GM12878 (cell line): ENCODE data around the gene EGFL8. TPM values are rescaled to one million over a fixed set of nuclear protein-coding genes. Genes with fewer than 3 reads are reported as not detected.

ENCODE experiments used
- ATAC-seq: fragments of 200-7000 bp; cut with Tn5 transposase; 3 replicates; pipeline ENCODE4 v1.9.1; 2020; ENCODE audit warnings: mild to moderate bottlenecking, moderate library complexity
- BruUV-seq: library from RNA; stranded (reverse); fragments of 400-500 nt; replicated peaks from 2 replicates; lab custom pipeline; 2021; lab: Mats Ljungman, UMichigan
- CTCF ChIA-PET: fragments of 300-600 bp; sonication (Branson Sonifier 250); formaldehyde crosslinking; extraction: SDS; loops from one replicate; lab custom pipeline; 2021; ENCODE audit warnings: inconsistent platforms; lab: Yijun Ruan, JAX
- POLR2A ChIA-PET: fragments of 350-600 bp; formaldehyde crosslinking; extraction: SDS; loops from one replicate; lab custom pipeline; 2021; ENCODE audit warnings: inconsistent platforms; lab: Charles Lee
- RAD21 ChIA-PET: fragments of 300-600 bp; sonication (Branson Sonifier 250); formaldehyde crosslinking; loops from one replicate; lab custom pipeline; 2023; ENCODE audit warnings: antibody characterized with exemption; ENCODE audit not compliant: unreplicated experiment; lab: Charles Lee
- SMC1A ChIA-PET: fragments of 300-600 bp; sonication (Branson Sonifier 250); formaldehyde crosslinking; loops from one replicate; lab custom pipeline; 2023; ENCODE audit not compliant: unreplicated experiment, uncharacterized antibody; lab: Charles Lee
- DNase-seq: peaks from one replicate; pipeline ENCODE4 v3.0.0-alpha.2; 2011; ENCODE audit warnings: low read depth, low spot score
- FAIRE-seq: peaks from 3 replicates; lab custom pipeline; 2011; peaks lifted over from hg19 to GRCh38; lab: Jason Lieb, UNC
- H2AFZ ChIP-seq: 2 replicates; pipeline ENCODE4 v1.6.0; 2011; ENCODE audit warnings: low read depth, low read length, control low read depth; ENCODE audit not compliant: control insufficient read depth
- H3K27ac ChIP-seq: 2 replicates; pipeline ENCODE4 v1.5.1; 2011; ENCODE audit warnings: control low read depth; ENCODE audit not compliant: control insufficient read depth, insufficient read depth
- H3K27me3 ChIP-seq, 2 experiments: replicated peaks in 1 of 2; 2 replicates each; pipeline versions ENCODE4 v1.6.0 to v1.6.1; 2011; ENCODE audit warnings: low read length in 1 of 2; ENCODE audit not compliant: control insufficient read depth in 2 of 2, insufficient read depth in 2 of 2
- H3K36me3 ChIP-seq, 2 experiments: 2 replicates each; pipeline ENCODE4 v1.5.1; 2011; ENCODE audit warnings: low read length in 1 of 2; ENCODE audit not compliant: control insufficient read depth in 2 of 2, insufficient read depth in 2 of 2
- H3K4me1 ChIP-seq: 2 replicates; pipeline ENCODE4 v1.6.1; 2011; ENCODE audit warnings: mild to moderate bottlenecking, low read length, moderate library complexity, mixed read lengths; ENCODE audit not compliant: control insufficient read depth, insufficient read depth
- H3K4me2 ChIP-seq: 2 replicates; pipeline ENCODE4 v1.6.0; 2011; ENCODE audit warnings: control low read depth; ENCODE audit not compliant: control insufficient read depth, insufficient read depth
- H3K4me3 ChIP-seq: fragments of 200-600 bp; sonication (generic); 2 replicates; pipeline ENCODE4 v1.5.1; 2016
- H3K79me2 ChIP-seq: 2 replicates; pipeline ENCODE4 v1.6.0; 2011; ENCODE audit warnings: low read length; ENCODE audit not compliant: control insufficient read depth, insufficient read depth
- H3K9ac ChIP-seq: 2 replicates; pipeline ENCODE4 v1.8.0; 2011; ENCODE audit warnings: low read length, control low read depth, mixed read lengths; ENCODE audit not compliant: control insufficient read depth, insufficient read depth
- H3K9me3 ChIP-seq: replicated peaks from 3 replicates; pipeline ENCODE4 v1.5.1; 2011; ENCODE audit warnings: mild to moderate bottlenecking, low read length; ENCODE audit not compliant: control insufficient read depth, insufficient read depth
- H4K20me1 ChIP-seq: 2 replicates; pipeline ENCODE4 v1.6.0; 2011; ENCODE audit not compliant: control insufficient read depth, insufficient read depth
- CHD2 ChIP-seq: IDR thresholded peaks from 2 replicates; pipeline ENCODE4 v1.6.1; 2011; ENCODE audit warnings: low read depth, low read length, improper control_type of control experiment, borderline replicate concordance
- ETV6 ChIP-seq, 2 experiments: fragments of 450-650 bp in 1 of 2; IDR thresholded peaks in 1 of 2; conservative IDR thresholded peaks in 1 of 2; 2 replicates each; pipeline ENCODE4 v1.6.1; 2014; ENCODE audit warnings: antibody characterized with exemption in 1 of 2, borderline replicate concordance in 1 of 2, low read depth in 1 of 2, mild to moderate bottlenecking in 1 of 2, moderate library complexity in 1 of 2
- KLF5 ChIP-seq: fragments of 450-650 bp; IDR thresholded peaks from 2 replicates; pipeline ENCODE4 v1.6.1; 2014; ENCODE audit warnings: mild to moderate bottlenecking; ENCODE audit not compliant: partially characterized antibody
- NBN ChIP-seq: fragments of 450-650 bp; IDR thresholded peaks from 2 replicates; pipeline ENCODE4 v1.6.1; 2016
- PAX8 ChIP-seq: fragments of 450-650 bp; IDR thresholded peaks from 2 replicates; pipeline ENCODE4 v1.6.1; 2017; ENCODE audit warnings: mild to moderate bottlenecking, moderate library complexity
- RAD21 ChIP-seq: IDR thresholded peaks from 2 replicates; pipeline ENCODE4 v1.6.1; 2011; ENCODE audit warnings: mild to moderate bottlenecking, low read depth, low read length, moderate library complexity; ENCODE audit not compliant: insufficient read depth
- SIX5 ChIP-seq: IDR thresholded peaks from 2 replicates; pipeline ENCODE4 v1.6.1; 2011; ENCODE audit warnings: mild to moderate bottlenecking, low read depth, low read length, moderate library complexity; ENCODE audit not compliant: severe bottlenecking
- TBL1XR1 ChIP-seq: IDR thresholded peaks from 2 replicates; pipeline ENCODE4 v1.6.1; 2012; ENCODE audit warnings: low read depth, low read length, improper control_type of control experiment
- USF2 ChIP-seq: IDR thresholded peaks from 2 replicates; pipeline ENCODE4 v1.6.1; 2011; ENCODE audit warnings: low read depth, low read length, improper control_type of control experiment, borderline replicate concordance
- WGBS: methylation state at CpG from one replicate; pipeline ENCODE4 v1.1.6; 2016; ENCODE audit warnings: low lambda C conversion rate; ENCODE audit not compliant: insufficient replicate concordance, insufficient coverage; ENCODE audit errors: missing lambda C conversion rate; 5-methylcytosine and 5-hydroxymethylcytosine counted together
- in situ Hi-C: fragments of 300-500 bp; cut with MboI; formaldehyde crosslinking; loops from 9 replicates; pipeline ENCODE4 v1.14.3; 2018; ENCODE audit warnings: mixed read lengths
- intact Hi-C: fragments of 100-400 bp; cut with micrococcal nuclease; formaldehyde crosslinking; loops from one replicate; pipeline ENCODE4 v1.14.2; 2022; ENCODE audit not compliant: unreplicated experiment
- polyA plus RNA-seq, 11 experiments: library from polyadenylated mRNA; depleted of rRNA in 4 of 11; unstranded in 6 of 11; stranded (reverse) in 5 of 11; fragments of >200 nt; fragmentation: Nextera tagmentation in 4 of 11; fragmentation: Illumina TruSeq in 1 of 11; extraction: Ambion mirVana in 4 of 11; extraction: Trizol in 1 of 11; gene quantifications; 1 replicate in 1 of 11; 2 replicates in 10 of 11; pipeline versions ENCODE4 v1.2.1 to v1.2.3, GENCODE V29; 2011 to 2016; ENCODE audit warnings: inconsistent platforms in 2 of 11, missing spikeins in 2 of 11, low read depth in 1 of 11
- total RNA-seq, 4 experiments: library from RNA; depleted of rRNA in 3 of 4; stranded (reverse); fragments of >200 nt in 3 of 4; fragmentation: Illumina TruSeq in 1 of 4; extraction: Trizol in 1 of 4; gene quantifications; 2 replicates each; pipeline versions ENCODE4 v1.2.1 to v1.2.3, GENCODE V29; 2013 to 2021
- TF ChIP-seq, protein P1 (sequence below): fragments of 450-650 bp; IDR thresholded peaks from 2 replicates; pipeline ENCODE4 v1.6.1; 2017; ENCODE audit warnings: mild to moderate bottlenecking, low read depth, inconsistent platforms; ENCODE audit not compliant: poor library complexity, severe bottlenecking
- TF ChIP-seq, protein P2 (sequence below): IDR thresholded peaks from 2 replicates; pipeline ENCODE4 v1.6.1; 2011; ENCODE audit warnings: mild to moderate bottlenecking, low read depth, low read length, moderate library complexity; ENCODE audit not compliant: insufficient replicate concordance

EGFL8 gene
- total and polyA plus RNA-seq, 10 of the 15 experiments (the other 5 are each of a cell fraction or from before 2014, with no cell fraction given) = 0.07 to 3.5 (median 1.4) TPM

DNA sequence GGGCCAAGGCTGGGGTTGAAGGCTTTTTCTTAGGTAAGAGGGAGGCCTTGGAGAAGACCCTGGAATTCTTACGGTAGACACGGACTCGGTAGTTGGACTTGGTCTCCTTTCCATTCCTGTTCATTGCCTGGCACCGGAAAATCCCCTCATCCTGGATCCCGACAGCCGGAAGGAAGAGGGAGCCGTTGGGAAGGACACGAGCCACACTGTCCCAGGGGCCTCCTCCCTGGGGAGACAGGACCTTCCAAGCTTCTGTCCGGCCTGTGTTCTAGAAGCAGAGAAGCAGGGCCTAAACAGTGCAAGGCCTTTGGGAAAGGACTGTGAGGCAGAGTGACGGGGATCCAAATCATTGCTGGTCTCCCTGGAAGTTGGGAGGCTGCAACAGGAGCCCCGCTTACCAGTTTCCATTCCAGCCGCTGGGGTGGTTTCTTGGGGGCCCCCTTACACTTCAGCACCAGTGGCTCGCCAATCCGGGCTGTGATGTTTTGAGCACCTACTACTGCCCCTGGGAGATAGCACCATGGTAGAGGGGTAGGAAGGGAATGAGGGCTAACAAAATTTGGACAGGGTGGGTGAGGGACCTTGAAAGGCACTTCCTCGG lies 19.2 kb downstream of the EGFL8 start:
- in situ Hi-C loops = no loop called here

More for the DNA sequence above, 19.2 kb downstream of the EGFL8 start:
- Histone ChIP-seq H3K27me3 (no peaks in the 10 kb centered on the region), H3K36me3 (peaks cover 4 to 9% of the 10 kb centered on the region in 2 experiments; a peak in 3 of 4 replicates), H4K20me1 (no peaks in the 10 kb centered on the region), H3K9me3 (no peaks in the 10 kb centered on the region), H3K4me2 (no peak overlapping the region), H3K4me3 (no peak overlapping the region), H3K27ac (no peak overlapping the region), H3K79me2 (peaks cover 22% of the 10 kb centered on the region), H3K9ac (no peak overlapping the region), H2AFZ (no peak overlapping the region), H3K4me1 (peaks cover 21% of the 10 kb centered on the region)
- ChIA-PET RAD21 (interaction anchor here (1.2 kb wide), 1 partner anchor 12 kb away, joined by 3 read pairs; no protein-coding TSS in a partner anchor), POLR2A (no interaction called here), CTCF (no interaction called here), SMC1A (no interaction called here)
- no peak for ATAC-seq
- WGBS = 88% methylated on average over 15 of the region's 15 CpGs
- BruUV-seq = no TSS peak
- TF ChIP-seq NBN (no peak), RAD21 (no peak), SIX5 (no peak), USF2 (no peak), PAX8 (no peak), TBL1XR1 (no peak), ETV6 (conservative IDR thresholded peaks at IDR 0.05 in 1 of 2, IDR thresholded peaks at IDR 0.05 in 1 of 2; ENCODE audit: borderline replicate concordance in 1 of 2, low read depth in 1 of 2) (no peak), KLF5 (no peak), CHD2 (no peak)
- TF ChIP-seq, protein P1, sequence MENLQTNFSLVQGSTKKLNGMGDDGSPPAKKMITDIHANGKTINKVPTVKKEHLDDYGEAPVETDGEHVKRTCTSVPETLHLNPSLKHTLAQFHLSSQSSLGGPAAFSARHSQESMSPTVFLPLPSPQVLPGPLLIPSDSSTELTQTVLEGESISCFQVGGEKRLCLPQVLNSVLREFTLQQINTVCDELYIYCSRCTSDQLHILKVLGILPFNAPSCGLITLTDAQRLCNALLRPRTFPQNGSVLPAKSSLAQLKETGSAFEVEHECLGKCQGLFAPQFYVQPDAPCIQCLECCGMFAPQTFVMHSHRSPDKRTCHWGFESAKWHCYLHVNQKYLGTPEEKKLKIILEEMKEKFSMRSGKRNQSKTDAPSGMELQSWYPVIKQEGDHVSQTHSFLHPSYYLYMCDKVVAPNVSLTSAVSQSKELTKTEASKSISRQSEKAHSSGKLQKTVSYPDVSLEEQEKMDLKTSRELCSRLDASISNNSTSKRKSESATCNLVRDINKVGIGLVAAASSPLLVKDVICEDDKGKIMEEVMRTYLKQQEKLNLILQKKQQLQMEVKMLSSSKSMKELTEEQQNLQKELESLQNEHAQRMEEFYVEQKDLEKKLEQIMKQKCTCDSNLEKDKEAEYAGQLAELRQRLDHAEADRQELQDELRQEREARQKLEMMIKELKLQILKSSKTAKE = no peak
- TF ChIP-seq, protein P2, sequence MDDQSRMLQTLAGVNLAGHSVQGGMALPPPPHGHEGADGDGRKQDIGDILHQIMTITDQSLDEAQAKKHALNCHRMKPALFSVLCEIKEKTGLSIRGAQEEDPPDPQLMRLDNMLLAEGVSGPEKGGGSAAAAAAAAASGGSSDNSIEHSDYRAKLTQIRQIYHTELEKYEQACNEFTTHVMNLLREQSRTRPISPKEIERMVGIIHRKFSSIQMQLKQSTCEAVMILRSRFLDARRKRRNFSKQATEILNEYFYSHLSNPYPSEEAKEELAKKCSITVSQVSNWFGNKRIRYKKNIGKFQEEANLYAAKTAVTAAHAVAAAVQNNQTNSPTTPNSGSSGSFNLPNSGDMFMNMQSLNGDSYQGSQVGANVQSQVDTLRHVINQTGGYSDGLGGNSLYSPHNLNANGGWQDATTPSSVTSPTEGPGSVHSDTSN = no peak
- intact Hi-C loops = no loop called here
- no peak for DNase-seq
- no peak for FAIRE-seq
